Effector memory CD8-positive, alpha-beta T cell (primary cell): ENCODE results near the gene ATP6V0E2.
"Not testable (repeated sequence)": the region's sequence is repeated elsewhere in the genome, so short reads cannot be mapped to it uniquely, and the experiment has no call there.

Source experiments
- ATAC-seq: fragments of 150-1000 bp; cut with Tn5 transposase; replicated peaks from 2 replicates; pipeline ENCODE4 v1.10.0; 2021; ENCODE audit warnings: mild to moderate bottlenecking, moderate library complexity
- DNase-seq, 3 experiments: peaks; one replicate each; pipeline ENCODE4 v3.0.0; 2021
- H3K27ac Mint-ChIP-seq, 2 donors: one replicate each; pipeline ENCODE4 v1.8.0; 2022; ENCODE audit warnings: mild to moderate bottlenecking in 2 of 2, mixed read lengths in 2 of 2, moderate library complexity in 2 of 2
- H3K27me3 Mint-ChIP-seq, 2 donors: one replicate each; pipeline ENCODE4 v1.8.0; 2022; ENCODE audit warnings: mixed read lengths in 2 of 2
- H3K36me3 Mint-ChIP-seq: one replicate; pipeline ENCODE4 v1.8.0; 2022; ENCODE audit warnings: mild to moderate bottlenecking, moderate library complexity, mixed read lengths; ENCODE audit not compliant: insufficient read depth
- H3K4me1 Mint-ChIP-seq, 2 donors: one replicate each; pipeline ENCODE4 v1.8.0; 2022; ENCODE audit warnings: low read depth in 2 of 2, mixed read lengths in 2 of 2
- H3K4me3 Mint-ChIP-seq, 2 donors: one replicate each; pipeline ENCODE4 v1.8.0; 2022; ENCODE audit warnings: mild to moderate bottlenecking in 2 of 2, mixed read lengths in 2 of 2, moderate library complexity in 2 of 2
- H3K9me3 Mint-ChIP-seq, 2 donors: one replicate each; pipeline ENCODE4 v1.8.0; 2022; ENCODE audit warnings: mixed read lengths in 2 of 2

The ATP6V0E2 gene

GRCh38 chr7:149881328-149882247, 7.8 kb downstream of the ATP6V0E2 start:
- Mint-ChIP-seq H3K4me3 (no peak overlapping the region), H3K36me3 (peaks cover 25% of the 10 kb centered on the region), H3K9me3 (no peaks in the 10 kb centered on the region), H3K27me3 (no peaks in the 10 kb centered on the region), H3K27ac (peak overlapping the region in 1 of 2 donors; percentile 84), H3K4me1 (peaks cover 7 to 13% of the 10 kb centered on the region in 2 donors)
- ATAC-seq (no peak), DNase-seq (no peak)

GRCh38 chr7:149882248-149883047, 8.7 kb downstream of the ATP6V0E2 start:
- ATAC-seq (no peak), DNase-seq (no peak)
- H3K27me3 Mint-ChIP-seq: no peaks in the 10 kb centered on the region
- peaks cover 20% of the 10 kb centered on the region for H3K36me3 Mint-ChIP-seq
- peak overlapping the region in 1 of 2 donors; percentile 84 for H3K27ac Mint-ChIP-seq
- peaks cover 7 to 12% of the 10 kb centered on the region in 2 donors for H3K4me1 Mint-ChIP-seq
- no peaks in the 10 kb centered on the region for H3K9me3 Mint-ChIP-seq
- no peak overlapping the region for H3K4me3 Mint-ChIP-seq

GRCh38 chr7:149883048-149883438, 9.3 kb downstream of the ATP6V0E2 start:
- peaks cover 10 to 12% of the 10 kb centered on the region in 2 donors for H3K4me1 Mint-ChIP-seq
- H3K36me3 Mint-ChIP-seq: peaks cover 19% of the 10 kb centered on the region
- H3K27me3 Mint-ChIP-seq: no peaks in the 10 kb centered on the region
- DNase-seq: no peak
- H3K27ac Mint-ChIP-seq: peak overlapping the region in 1 of 2 donors; percentile 44
- ATAC-seq: no peak
- H3K4me3 Mint-ChIP-seq: no peak overlapping the region
- no peaks in the 10 kb centered on the region for H3K9me3 Mint-ChIP-seq

- Mint-ChIP-seq H3K4me3 (no peak overlapping the region), H3K36me3 (peaks cover 16% of the 10 kb centered on the region), H3K9me3 (no peaks in the 10 kb centered on the region), H3K4me1 (peaks cover 10 to 12% of the 10 kb centered on the region in 2 donors), H3K27me3 (no peaks in the 10 kb centered on the region), H3K27ac (peak overlapping the region in 1 of 2 donors; percentile 44)
- DNase-seq: peak in 2 of 3 experiments; percentile 18 to 37
- ATAC-seq: peak; percentile 67
These were observed 9.7 kb downstream of the ATP6V0E2 start for GRCh38 chr7:149883452-149883861.

GRCh38 chr7:149884016-149884415, 10.2 kb downstream of the ATP6V0E2 start:
- peaks cover 16% of the 10 kb centered on the region for H3K36me3 Mint-ChIP-seq
- no peak overlapping the region for H3K27ac Mint-ChIP-seq
- peaks cover 10 to 12% of the 10 kb centered on the region in 2 donors for H3K4me1 Mint-ChIP-seq
- DNase-seq (no peak), ATAC-seq (no peak)
- no peaks in the 10 kb centered on the region for H3K9me3 Mint-ChIP-seq
- H3K27me3 Mint-ChIP-seq: no peaks in the 10 kb centered on the region
- H3K4me3 Mint-ChIP-seq: no peak overlapping the region

- peaks cover 16% of the 10 kb centered on the region for H3K36me3 Mint-ChIP-seq
- no peaks in the 10 kb centered on the region for H3K9me3 Mint-ChIP-seq
- no peak overlapping the region for H3K27ac Mint-ChIP-seq
- no peak overlapping the region for H3K4me3 Mint-ChIP-seq
- DNase-seq (no peak), ATAC-seq (no peak)
- peaks cover 10 to 12% of the 10 kb centered on the region in 2 donors for H3K4me1 Mint-ChIP-seq
- H3K27me3 Mint-ChIP-seq: no peaks in the 10 kb centered on the region
These were observed 10.8 kb downstream of the ATP6V0E2 start for GRCh38 chr7:149884541-149884940.

GRCh38 chr7:149885191-149886017, 11.6 kb downstream of the ATP6V0E2 start:
- Mint-ChIP-seq H3K4me3 (no peak overlapping the region), H3K27ac (no peak overlapping the region), H3K27me3 (no peaks in the 10 kb centered on the region), H3K4me1 (peaks cover 10 to 12% of the 10 kb centered on the region in 2 donors), H3K9me3 (no peaks in the 10 kb centered on the region), H3K36me3 (peaks cover 9% of the 10 kb centered on the region)
- no peak for DNase-seq
- ATAC-seq: no peak

GRCh38 chr7:149886018-149886415, 12.2 kb downstream of the ATP6V0E2 start:
- Mint-ChIP-seq H3K27me3 (no peaks in the 10 kb centered on the region), H3K4me3 (no peak overlapping the region), H3K36me3 (peaks cover 6% of the 10 kb centered on the region), H3K27ac (no peak overlapping the region), H3K9me3 (no peaks in the 10 kb centered on the region), H3K4me1 (peaks cover 10 to 12% of the 10 kb centered on the region in 2 donors)
- no peak for ATAC-seq
- no peak for DNase-seq

- Mint-ChIP-seq H3K4me1 (peaks cover 7 to 10% of the 10 kb centered on the region in 2 donors), H3K27me3 (no peaks in the 10 kb centered on the region), H3K27ac (peak overlapping the region in 1 of 2 donors; percentile 62), H3K36me3 (peaks cover 3% of the 10 kb centered on the region), H3K4me3 (no peak overlapping the region), H3K9me3 (no peaks in the 10 kb centered on the region)
- DNase-seq (no peak), ATAC-seq (no peak)
These were observed 13.5 kb downstream of the ATP6V0E2 start for GRCh38 chr7:149887311-149887710.

GRCh38 chr7:149890715-149891114, 16.9 kb downstream of the ATP6V0E2 start:
- not testable (repeated sequence) for H3K36me3 Mint-ChIP-seq, H3K4me1 Mint-ChIP-seq, H3K4me3 Mint-ChIP-seq, H3K9me3 Mint-ChIP-seq, H3K27ac Mint-ChIP-seq, ATAC-seq, H3K27me3 Mint-ChIP-seq, DNase-seq

GRCh38 chr7:149894957-149895356, 21.2 kb downstream of the ATP6V0E2 start:
- not testable (repeated sequence) for H3K4me1 Mint-ChIP-seq, H3K9me3 Mint-ChIP-seq, H3K36me3 Mint-ChIP-seq, ATAC-seq, DNase-seq, H3K27ac Mint-ChIP-seq, H3K4me3 Mint-ChIP-seq, H3K27me3 Mint-ChIP-seq

GRCh38 chr7:149907776-149908376, 34.1 kb downstream of the ATP6V0E2 start:
- not testable (repeated sequence) for H3K4me3 Mint-ChIP-seq, H3K36me3 Mint-ChIP-seq, H3K4me1 Mint-ChIP-seq, H3K27ac Mint-ChIP-seq, H3K27me3 Mint-ChIP-seq, DNase-seq, H3K9me3 Mint-ChIP-seq, ATAC-seq

GRCh38 chr7:149910219-149910618, 36.5 kb downstream of the ATP6V0E2 start:
- ATAC-seq, H3K9me3 Mint-ChIP-seq, H3K4me3 Mint-ChIP-seq, H3K27ac Mint-ChIP-seq, DNase-seq, H3K36me3 Mint-ChIP-seq, H3K4me1 Mint-ChIP-seq, H3K27me3 Mint-ChIP-seq: not testable (repeated sequence)
